Astrocyte (in vitro differentiated cells and primary cell): ENCODE data around the gene SUPT3H. TPM values are rescaled to one million over a fixed set of nuclear protein-coding genes. Genes with fewer than 3 reads are reported as not detected.

Source experiments
- DNase-seq: peaks from one replicate; pipeline ENCODE4 v3.0.0-alpha.2; 2010; ENCODE audit warnings: low read depth
- FAIRE-seq: peaks from 2 replicates; lab custom pipeline; 2011; peaks lifted over from hg19 to GRCh38; lab: Jason Lieb, UNC
- H2AFZ ChIP-seq: 2 replicates; pipeline ENCODE4 v1.6.0; 2012; ENCODE audit warnings: low read depth, low read length, inconsistent platforms
- H3K27ac ChIP-seq: 2 replicates; pipeline ENCODE4 v1.5.1; 2011; ENCODE audit warnings: low read depth, low read length, inconsistent platforms
- H3K27me3 ChIP-seq: 2 replicates; pipeline ENCODE4 v1.6.0; 2011; ENCODE audit warnings: low read length, inconsistent platforms; ENCODE audit not compliant: insufficient read depth
- H3K36me3 ChIP-seq: 2 replicates; pipeline ENCODE4 v1.5.1; 2011; ENCODE audit warnings: low read length, inconsistent platforms; ENCODE audit not compliant: insufficient read depth
- H3K4me1 ChIP-seq: 2 replicates; pipeline ENCODE4 v1.5.1; 2011; ENCODE audit warnings: low read length, inconsistent platforms; ENCODE audit not compliant: insufficient read depth
- H3K4me2 ChIP-seq: 2 replicates; pipeline ENCODE4 v1.6.0; 2012; ENCODE audit warnings: low read length, inconsistent platforms
- H3K4me3 ChIP-seq: 2 replicates; pipeline ENCODE4 v1.5.1; 2011; ENCODE audit warnings: low read depth, mild to moderate bottlenecking, low read length, inconsistent platforms; ENCODE audit not compliant: insufficient read depth
- H3K79me2 ChIP-seq: 2 replicates; pipeline ENCODE4 v1.6.0; 2012; ENCODE audit warnings: mild to moderate bottlenecking, low read length, inconsistent platforms; ENCODE audit not compliant: insufficient read depth
- H3K9ac ChIP-seq: 2 replicates; pipeline ENCODE4 v1.6.0; 2012; ENCODE audit warnings: mild to moderate bottlenecking, low read length, inconsistent platforms
- H3K9me3 ChIP-seq: 2 replicates; pipeline ENCODE4 v1.5.1; 2012; ENCODE audit warnings: low read depth, mild to moderate bottlenecking, low read length, inconsistent platforms; ENCODE audit not compliant: insufficient read depth
- H4K20me1 ChIP-seq: 2 replicates; pipeline ENCODE4 v1.6.0; 2012; ENCODE audit warnings: low read length, inconsistent platforms; ENCODE audit not compliant: insufficient read depth
- H3K27ac Mint-ChIP-seq: one replicate; pipeline ENCODE4 v1.8.0; 2021; ENCODE audit warnings: mild to moderate bottlenecking, mixed read lengths; ENCODE audit not compliant: unreplicated experiment
- H3K27me3 Mint-ChIP-seq: one replicate; pipeline ENCODE4 v1.8.0; 2021; ENCODE audit warnings: low read depth, mixed read lengths; ENCODE audit not compliant: unreplicated experiment
- H3K36me3 Mint-ChIP-seq: one replicate; pipeline ENCODE4 v1.8.0; 2021; ENCODE audit warnings: low read depth, mixed read lengths; ENCODE audit not compliant: unreplicated experiment
- H3K4me1 Mint-ChIP-seq: one replicate; pipeline ENCODE4 v1.8.0; 2021; ENCODE audit warnings: low read depth, mixed read lengths; ENCODE audit not compliant: unreplicated experiment
- H3K4me3 Mint-ChIP-seq: one replicate; pipeline ENCODE4 v1.8.0; 2021; ENCODE audit warnings: mild to moderate bottlenecking, moderate library complexity, mixed read lengths; ENCODE audit not compliant: unreplicated experiment
- H3K9me3 Mint-ChIP-seq: one replicate; pipeline ENCODE4 v1.8.0; 2021; ENCODE audit warnings: mild to moderate bottlenecking, mixed read lengths; ENCODE audit not compliant: unreplicated experiment
- CTCF ChIP-seq: IDR thresholded peaks from 2 replicates; pipeline ENCODE4 v1.5.1; 2011; ENCODE audit warnings: low read depth, mild to moderate bottlenecking, inconsistent platforms, low read length, moderate library complexity; ENCODE audit not compliant: insufficient read depth
- EZH2 ChIP-seq: IDR thresholded peaks from 2 replicates; pipeline ENCODE4 v1.6.1; 2012; ENCODE audit warnings: mild to moderate bottlenecking, low read length, inconsistent platforms; ENCODE audit not compliant: insufficient read depth
- total RNA-seq: library from RNA; stranded (reverse); gene quantifications from 2 replicates; pipeline ENCODE4 v1.2.1, GENCODE V29; 2021

Gene SUPT3H
- total RNA-seq, 1 donor from 2014 or later = 12.4 TPM

GRCh38 chr6:45351667-45352066, 26.1 kb downstream of the SUPT3H start:
- H3K27me3 ChIP-seq = no peaks in the 10 kb centered on the region
- H3K4me3 Mint-ChIP-seq = no peak overlapping the region

GRCh38 chr6:45351076-45351475, 26.7 kb downstream of the SUPT3H start:
- Histone ChIP-seq H3K9me3 (no peaks in the 10 kb centered on the region), H3K4me3 (no peak overlapping the region), H3K36me3 (no peaks in the 10 kb centered on the region), H3K4me2 (no peak overlapping the region), H2AFZ (no peak overlapping the region), H3K9ac (no peak overlapping the region), H4K20me1 (no peaks in the 10 kb centered on the region), H3K79me2 (no peaks in the 10 kb centered on the region), H3K27ac (no peak overlapping the region), H3K27me3 (no peaks in the 10 kb centered on the region), H3K4me1 (no peaks in the 10 kb centered on the region)
- Mint-ChIP-seq H3K36me3 (no peaks in the 10 kb centered on the region), H3K27ac (no peak overlapping the region), H3K4me1 (peaks cover 13% of the 10 kb centered on the region), H3K27me3 (no peaks in the 10 kb centered on the region), H3K4me3 (no peak overlapping the region), H3K9me3 (no peaks in the 10 kb centered on the region)
- TF ChIP-seq EZH2 (no peak), CTCF (no peak)
- DNase-seq (no peak), FAIRE-seq (no peak)

More at GRCh38 chr6:45351667-45352066, 26.1 kb downstream of the SUPT3H start:
- FAIRE-seq (no peak), DNase-seq (no peak)
- H3K9ac ChIP-seq = no peak overlapping the region
- TF ChIP-seq EZH2 (no peak), CTCF (no peak)
- H3K27ac ChIP-seq = no peak overlapping the region
- no peak overlapping the region for H3K27ac Mint-ChIP-seq
- no peaks in the 10 kb centered on the region for H3K36me3 ChIP-seq
- no peaks in the 10 kb centered on the region for H3K79me2 ChIP-seq
- no peaks in the 10 kb centered on the region for H3K4me1 ChIP-seq
- H3K4me3 ChIP-seq = no peak overlapping the region
- no peaks in the 10 kb centered on the region for H3K27me3 Mint-ChIP-seq
- H3K9me3 ChIP-seq = no peaks in the 10 kb centered on the region
- H4K20me1 ChIP-seq = no peaks in the 10 kb centered on the region
- H3K36me3 Mint-ChIP-seq = no peaks in the 10 kb centered on the region
- no peaks in the 10 kb centered on the region for H3K9me3 Mint-ChIP-seq
- no peak overlapping the region for H2AFZ ChIP-seq
- H3K4me2 ChIP-seq = no peak overlapping the region
- H3K4me1 Mint-ChIP-seq = peaks cover 13% of the 10 kb centered on the region

GRCh38 chr6:45350186-45350710, 27.5 kb downstream of the SUPT3H start:
- no peak overlapping the region for H3K4me3 Mint-ChIP-seq
- no peak overlapping the region for H3K4me2 ChIP-seq
- H3K36me3 ChIP-seq = no peaks in the 10 kb centered on the region
- FAIRE-seq (peak; percentile 17), DNase-seq (peak; percentile 17)
- no peak overlapping the region for H3K27ac ChIP-seq
- no peak overlapping the region for H2AFZ ChIP-seq
- TF ChIP-seq EZH2 (no peak), CTCF (no peak)
- H3K79me2 ChIP-seq = no peaks in the 10 kb centered on the region
- H3K9ac ChIP-seq = no peak overlapping the region
- H3K4me1 Mint-ChIP-seq = peaks cover 13% of the 10 kb centered on the region
- no peaks in the 10 kb centered on the region for H3K27me3 ChIP-seq
- no peaks in the 10 kb centered on the region for H3K27me3 Mint-ChIP-seq
- no peaks in the 10 kb centered on the region for H3K36me3 Mint-ChIP-seq
- no peaks in the 10 kb centered on the region for H3K9me3 ChIP-seq
- H3K27ac Mint-ChIP-seq = no peak overlapping the region
- H4K20me1 ChIP-seq = no peaks in the 10 kb centered on the region
- H3K9me3 Mint-ChIP-seq = no peaks in the 10 kb centered on the region
- H3K4me1 ChIP-seq = no peaks in the 10 kb centered on the region
- H3K4me3 ChIP-seq = no peak overlapping the region
